ENCODE data around the gene TFCP2.

TFCP2 gene

GRCh38 chr12:51205350-51205749 lies 32.4 kb upstream of the TFCP2 start:
- no peak overlapping the region for H3K9ac ChIP-seq (ENCODE audit: low read depth, low read length, poor library complexity, severe bottlenecking)
- H3F3A ChIP-seq (ENCODE audit: low read depth) = no peaks in the 10 kb centered on the region
- TF ChIP-seq, protein P1, sequence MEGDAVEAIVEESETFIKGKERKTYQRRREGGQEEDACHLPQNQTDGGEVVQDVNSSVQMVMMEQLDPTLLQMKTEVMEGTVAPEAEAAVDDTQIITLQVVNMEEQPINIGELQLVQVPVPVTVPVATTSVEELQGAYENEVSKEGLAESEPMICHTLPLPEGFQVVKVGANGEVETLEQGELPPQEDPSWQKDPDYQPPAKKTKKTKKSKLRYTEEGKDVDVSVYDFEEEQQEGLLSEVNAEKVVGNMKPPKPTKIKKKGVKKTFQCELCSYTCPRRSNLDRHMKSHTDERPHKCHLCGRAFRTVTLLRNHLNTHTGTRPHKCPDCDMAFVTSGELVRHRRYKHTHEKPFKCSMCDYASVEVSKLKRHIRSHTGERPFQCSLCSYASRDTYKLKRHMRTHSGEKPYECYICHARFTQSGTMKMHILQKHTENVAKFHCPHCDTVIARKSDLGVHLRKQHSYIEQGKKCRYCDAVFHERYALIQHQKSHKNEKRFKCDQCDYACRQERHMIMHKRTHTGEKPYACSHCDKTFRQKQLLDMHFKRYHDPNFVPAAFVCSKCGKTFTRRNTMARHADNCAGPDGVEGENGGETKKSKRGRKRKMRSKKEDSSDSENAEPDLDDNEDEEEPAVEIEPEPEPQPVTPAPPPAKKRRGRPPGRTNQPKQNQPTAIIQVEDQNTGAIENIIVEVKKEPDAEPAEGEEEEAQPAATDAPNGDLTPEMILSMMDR (conservative IDR thresholded peaks at IDR 0.05; ENCODE audit: low read length) = no peak
- no peak for TF ChIP-seq EZH2phosphoT487 (IDR thresholded peaks at IDR 0.05; ENCODE audit: borderline replicate concordance)
- no peak overlapping the region for H3K4me2 ChIP-seq (ENCODE audit: low read depth, low read length, poor library complexity, severe bottlenecking)
- no peak overlapping the region for H3K4me3 ChIP-seq (ENCODE audit: low read length, poor library complexity, severe bottlenecking)
- H3K27me3 ChIP-seq (ENCODE audit: insufficient read depth, low read length, poor library complexity, severe bottlenecking) = no peaks in the 10 kb centered on the region
- no peaks in the 10 kb centered on the region for H3K9me2 ChIP-seq (replicated peaks; ENCODE audit: low read depth, low read length)
- no peak overlapping the region for H2AFZ ChIP-seq (ENCODE audit: low read length)
- H4K20me1 ChIP-seq (ENCODE audit: insufficient read depth, low read length, poor library complexity, severe bottlenecking) = no peaks in the 10 kb centered on the region
- no peaks in the 10 kb centered on the region for H3K36me3 ChIP-seq (ENCODE audit: insufficient read depth, low read length)
- H3K4me1 ChIP-seq (ENCODE audit: insufficient read depth, low read length, poor library complexity, severe bottlenecking) = no peaks in the 10 kb centered on the region
- no peaks in the 10 kb centered on the region for H3K79me2 ChIP-seq (ENCODE audit: insufficient read depth, low read length)
- no peaks in the 10 kb centered on the region for H3K9me3 ChIP-seq (ENCODE audit: insufficient read depth, low read depth, low read length)

DNA sequence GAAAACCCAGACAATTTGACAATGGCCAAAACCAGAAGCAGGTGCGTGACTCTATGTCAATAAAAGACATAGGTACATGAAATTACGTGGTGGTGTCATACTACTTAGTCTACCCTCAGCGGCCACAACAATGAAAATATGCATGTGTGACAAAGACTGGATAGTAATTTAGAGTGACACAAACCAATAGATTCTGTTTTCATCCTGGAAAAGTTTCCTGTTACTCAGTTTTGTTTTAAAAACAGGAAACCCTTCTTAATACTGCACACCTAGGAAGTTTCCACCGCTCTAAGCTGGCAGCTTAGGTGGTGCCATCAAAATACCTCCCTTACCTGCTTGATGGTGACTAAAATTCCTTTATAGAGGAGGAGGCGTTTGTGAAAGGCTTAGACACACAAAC lies 29.8 kb upstream of the TFCP2 start:
- no peaks in the 10 kb centered on the region for H3K79me2 ChIP-seq (ENCODE audit: insufficient read depth, low read length)
- no peaks in the 10 kb centered on the region for H3K4me1 ChIP-seq (ENCODE audit: insufficient read depth, low read length, poor library complexity, severe bottlenecking)
- no peak overlapping the region for H3K4me2 ChIP-seq (ENCODE audit: low read depth, low read length, poor library complexity, severe bottlenecking)
- no peak overlapping the region for H3K4me3 ChIP-seq (ENCODE audit: low read length, poor library complexity, severe bottlenecking)
- H3K9me2 ChIP-seq (replicated peaks; ENCODE audit: low read depth, low read length) = no peaks in the 10 kb centered on the region
- no peaks in the 10 kb centered on the region for H3K36me3 ChIP-seq (ENCODE audit: insufficient read depth, low read length)
- H3K9me3 ChIP-seq (ENCODE audit: insufficient read depth, low read depth, low read length) = no peaks in the 10 kb centered on the region
- no peak for TF ChIP-seq EZH2phosphoT487 (IDR thresholded peaks at IDR 0.05; ENCODE audit: borderline replicate concordance)
- TF ChIP-seq, protein P1 (conservative IDR thresholded peaks at IDR 0.05; ENCODE audit: low read length) = no peak
- no peaks in the 10 kb centered on the region for H3K27me3 ChIP-seq (ENCODE audit: insufficient read depth, low read length, poor library complexity, severe bottlenecking)
- H4K20me1 ChIP-seq (ENCODE audit: insufficient read depth, low read length, poor library complexity, severe bottlenecking) = no peaks in the 10 kb centered on the region
- no peaks in the 10 kb centered on the region for H3F3A ChIP-seq (ENCODE audit: low read depth)
- H3K9ac ChIP-seq (ENCODE audit: low read depth, low read length, poor library complexity, severe bottlenecking) = no peak overlapping the region
- H2AFZ ChIP-seq (ENCODE audit: low read length) = no peak overlapping the region

DNA sequence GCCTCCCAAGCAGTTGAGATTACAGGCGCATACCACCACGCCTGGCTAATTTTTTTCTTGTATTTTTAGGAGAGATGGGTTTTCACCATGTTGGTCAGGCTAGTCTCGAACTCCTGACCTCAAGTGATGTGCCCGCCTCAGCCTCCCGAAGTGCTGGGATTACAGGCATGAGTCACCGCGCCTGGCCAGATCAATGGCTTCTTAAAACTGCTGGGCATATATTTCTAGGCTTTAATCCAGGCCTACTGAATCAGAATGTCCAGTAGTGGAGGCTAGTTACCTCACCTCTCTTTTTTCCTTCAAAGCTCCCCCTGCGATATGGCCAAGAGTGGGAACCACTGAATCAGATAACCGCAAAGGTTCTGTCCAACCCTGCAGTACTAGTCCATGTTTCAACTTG lies 27.9 kb upstream of the TFCP2 start:
- Histone ChIP-seq H3K4me2 (ENCODE audit: low read depth, low read length, poor library complexity, severe bottlenecking) (no peak overlapping the region), H3K4me3 (ENCODE audit: low read length, poor library complexity, severe bottlenecking) (no peak overlapping the region)
- TF ChIP-seq, protein P1 (conservative IDR thresholded peaks at IDR 0.05; ENCODE audit: low read length) = no peak
- TF ChIP-seq EZH2phosphoT487 (IDR thresholded peaks at IDR 0.05; ENCODE audit: borderline replicate concordance) = no peak

More for the DNA sequence above, 27.9 kb upstream of the TFCP2 start:
- no peaks in the 10 kb centered on the region for H3F3A ChIP-seq (ENCODE audit: low read depth)
- no peaks in the 10 kb centered on the region for H3K4me1 ChIP-seq (ENCODE audit: insufficient read depth, low read length, poor library complexity, severe bottlenecking)
- no peak overlapping the region for H3K9ac ChIP-seq (ENCODE audit: low read depth, low read length, poor library complexity, severe bottlenecking)
- no peaks in the 10 kb centered on the region for H4K20me1 ChIP-seq (ENCODE audit: insufficient read depth, low read length, poor library complexity, severe bottlenecking)
- H2AFZ ChIP-seq (ENCODE audit: low read length) = no peak overlapping the region
- H3K27me3 ChIP-seq (ENCODE audit: insufficient read depth, low read length, poor library complexity, severe bottlenecking) = no peaks in the 10 kb centered on the region
- H3K36me3 ChIP-seq (ENCODE audit: insufficient read depth, low read length) = no peaks in the 10 kb centered on the region
- no peaks in the 10 kb centered on the region for H3K9me3 ChIP-seq (ENCODE audit: insufficient read depth, low read depth, low read length)
- no peaks in the 10 kb centered on the region for H3K9me2 ChIP-seq (replicated peaks; ENCODE audit: low read depth, low read length)
- no peaks in the 10 kb centered on the region for H3K79me2 ChIP-seq (ENCODE audit: insufficient read depth, low read length)

Data from Loucy (cell line).